GM18517 (cell line): Measurements from ENCODE around the gene TBC1D16.

Source experiments
- ATAC-seq: cut with Tn5 transposase; IDR thresholded peaks from one replicate; pipeline ENCODE4 v1.9.1; 2021; ENCODE audit warnings: mild to moderate bottlenecking, moderate library complexity; ENCODE audit not compliant: unreplicated experiment

TBC1D16 gene

GRCh38 chr17:80026359-80027042 lies 9.2 kb downstream of the TBC1D16 start:
- no peak for ATAC-seq

GRCh38 chr17:80025796-80026195 lies 9.9 kb downstream of the TBC1D16 start:
- ATAC-seq, result no peak

- no peak for ATAC-seq
Measured at GRCh38 chr17:80025140-80025539, 10.5 kb downstream of the TBC1D16 start.

GRCh38 chr17:80024206-80024972 lies 11.3 kb downstream of the TBC1D16 start:
- ATAC-seq, result no peak

GRCh38 chr17:80023481-80024205 lies 12.0 kb downstream of the TBC1D16 start:
- no peak for ATAC-seq

GRCh38 chr17:80021600-80021999 lies 14.1 kb downstream of the TBC1D16 start:
- no peak for ATAC-seq

GRCh38 chr17:80018917-80019651 lies 16.6 kb downstream of the TBC1D16 start:
- no peak for ATAC-seq

- no peak for ATAC-seq
Measured at GRCh38 chr17:80017226-80018010, 18.3 kb downstream of the TBC1D16 start.

- ATAC-seq, result no peak
Measured at GRCh38 chr17:80012765-80013741, 22.6 kb downstream of the TBC1D16 start.

- no peak for ATAC-seq
Measured at GRCh38 chr17:80011989-80012555, 23.6 kb downstream of the TBC1D16 start.

- ATAC-seq, result no peak
Measured at GRCh38 chr17:80010283-80010858, 25.3 kb downstream of the TBC1D16 start.

- no peak for ATAC-seq
Measured at GRCh38 chr17:80009391-80010282, 26.0 kb downstream of the TBC1D16 start.

- ATAC-seq, result no peak
Measured at GRCh38 chr17:80008848-80009247, 26.8 kb downstream of the TBC1D16 start.

GRCh38 chr17:80008383-80008840 lies 27.3 kb downstream of the TBC1D16 start:
- ATAC-seq, result no peak

- ATAC-seq, result no peak
Measured at GRCh38 chr17:80007939-80008338, 27.7 kb downstream of the TBC1D16 start.

GRCh38 chr17:80006811-80007752 lies 28.6 kb downstream of the TBC1D16 start:
- no peak for ATAC-seq
